ENCODE data around the gene LSM4.

DNA sequence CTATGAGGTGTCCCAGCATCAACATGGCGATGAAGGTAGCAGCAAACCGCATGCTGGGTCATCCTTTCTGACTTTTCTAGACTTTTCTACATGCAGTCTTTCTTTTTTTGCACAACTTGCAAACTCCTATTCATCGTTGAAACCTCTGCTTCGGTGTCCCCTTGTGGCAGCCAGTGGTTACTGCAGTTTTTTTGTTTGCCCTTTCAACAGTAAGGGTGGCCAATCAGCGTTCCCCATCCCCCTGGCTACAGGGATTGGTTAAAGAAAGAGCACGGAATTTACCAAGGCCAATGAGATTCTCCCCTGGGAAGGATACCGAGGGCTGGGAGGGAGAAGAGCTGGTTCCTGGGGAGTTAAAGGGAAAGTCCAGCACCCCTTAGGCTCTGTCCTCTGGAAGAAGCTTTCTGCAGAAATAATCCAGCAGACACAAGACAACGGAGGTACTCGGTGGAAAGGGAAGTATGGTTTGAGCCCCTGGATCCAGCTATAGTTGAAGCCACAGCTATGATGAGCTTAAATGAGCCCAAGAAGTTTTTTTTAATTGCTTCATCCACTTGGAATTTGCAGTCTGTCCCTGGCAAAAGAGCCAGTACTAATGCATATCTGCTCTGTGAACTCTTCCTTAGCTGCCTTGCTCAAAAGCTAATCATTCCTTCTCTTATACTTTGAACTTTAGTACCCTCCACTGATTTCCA lies 5.6 kb upstream of the LSM4 start:
- TF ChIP-seq, protein P1, sequence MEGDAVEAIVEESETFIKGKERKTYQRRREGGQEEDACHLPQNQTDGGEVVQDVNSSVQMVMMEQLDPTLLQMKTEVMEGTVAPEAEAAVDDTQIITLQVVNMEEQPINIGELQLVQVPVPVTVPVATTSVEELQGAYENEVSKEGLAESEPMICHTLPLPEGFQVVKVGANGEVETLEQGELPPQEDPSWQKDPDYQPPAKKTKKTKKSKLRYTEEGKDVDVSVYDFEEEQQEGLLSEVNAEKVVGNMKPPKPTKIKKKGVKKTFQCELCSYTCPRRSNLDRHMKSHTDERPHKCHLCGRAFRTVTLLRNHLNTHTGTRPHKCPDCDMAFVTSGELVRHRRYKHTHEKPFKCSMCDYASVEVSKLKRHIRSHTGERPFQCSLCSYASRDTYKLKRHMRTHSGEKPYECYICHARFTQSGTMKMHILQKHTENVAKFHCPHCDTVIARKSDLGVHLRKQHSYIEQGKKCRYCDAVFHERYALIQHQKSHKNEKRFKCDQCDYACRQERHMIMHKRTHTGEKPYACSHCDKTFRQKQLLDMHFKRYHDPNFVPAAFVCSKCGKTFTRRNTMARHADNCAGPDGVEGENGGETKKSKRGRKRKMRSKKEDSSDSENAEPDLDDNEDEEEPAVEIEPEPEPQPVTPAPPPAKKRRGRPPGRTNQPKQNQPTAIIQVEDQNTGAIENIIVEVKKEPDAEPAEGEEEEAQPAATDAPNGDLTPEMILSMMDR (conservative IDR thresholded peaks at IDR 0.05 in 1 of 2, IDR thresholded peaks at IDR 0.05 in 1 of 2; ENCODE audit: low read depth in 1 of 2, low read length in 2 of 2): peak; percentile 98
- TF ChIP-seq EZH2 (IDR thresholded peaks at IDR 0.05; ENCODE audit: low read length, missing control alignments): no peak

Data from fibroblast of lung (primary cell).